ENCODE results near the gene EEF1A2.

EEF1A2 gene

GRCh38 chr20:63486300-63486855, 12.5 kb downstream of the EEF1A2 start:
- Mint-ChIP-seq H3K27ac (no peak overlapping the region), H3K27me3 (ENCODE audit: low read depth) (peaks cover 55% of the 10 kb centered on the region), H3K36me3 (ENCODE audit: low read depth) (peaks cover under 1% of the 10 kb centered on the region), H3K4me1 (peaks cover 5% of the 10 kb centered on the region), H3K9me3 (peaks cover 4% of the 10 kb centered on the region), H3K4me3 (peak overlapping the region in 1 of 3 experiments; percentile 5)
- no peak for TF ChIP-seq CTCF (IDR thresholded peaks at IDR 0.05; ENCODE audit: unreplicated experiment in 3 of 3)

- peaks cover 5% of the 10 kb centered on the region for H3K4me1 Mint-ChIP-seq
- no peak overlapping the region for H3K4me3 Mint-ChIP-seq
- no peak for TF ChIP-seq CTCF (IDR thresholded peaks at IDR 0.05; ENCODE audit: unreplicated experiment in 3 of 3)
- H3K36me3 Mint-ChIP-seq (ENCODE audit: low read depth), result no peaks in the 10 kb centered on the region
- peaks cover 4% of the 10 kb centered on the region for H3K9me3 Mint-ChIP-seq
- no peak overlapping the region for H3K27ac Mint-ChIP-seq
- H3K27me3 Mint-ChIP-seq (ENCODE audit: low read depth), result peaks cover 47% of the 10 kb centered on the region
Measured at GRCh38 chr20:63484651-63485403, 14.1 kb downstream of the EEF1A2 start.

GRCh38 chr20:63484236-63484635, 14.6 kb downstream of the EEF1A2 start:
- Mint-ChIP-seq H3K27me3 (ENCODE audit: low read depth) (peaks cover 46% of the 10 kb centered on the region), H3K27ac (no peak overlapping the region), H3K9me3 (peaks cover 4% of the 10 kb centered on the region), H3K4me3 (no peak overlapping the region), H3K36me3 (ENCODE audit: low read depth) (no peaks in the 10 kb centered on the region), H3K4me1 (peaks cover 5% of the 10 kb centered on the region)
- TF ChIP-seq CTCF (IDR thresholded peaks at IDR 0.05; ENCODE audit: unreplicated experiment in 3 of 3), result no peak

GRCh38 chr20:63483834-63484233, 15.0 kb downstream of the EEF1A2 start:
- no peaks in the 10 kb centered on the region for H3K36me3 Mint-ChIP-seq (ENCODE audit: low read depth)
- no peak overlapping the region for H3K27ac Mint-ChIP-seq
- no peak for TF ChIP-seq CTCF (IDR thresholded peaks at IDR 0.05; ENCODE audit: unreplicated experiment in 3 of 3)
- H3K4me3 Mint-ChIP-seq, result no peak overlapping the region
- peaks cover 4% of the 10 kb centered on the region for H3K9me3 Mint-ChIP-seq
- H3K4me1 Mint-ChIP-seq, result peaks cover 5% of the 10 kb centered on the region
- peaks cover 44% of the 10 kb centered on the region for H3K27me3 Mint-ChIP-seq (ENCODE audit: low read depth)

GRCh38 chr20:63482021-63482587, 16.8 kb downstream of the EEF1A2 start:
- Mint-ChIP-seq H3K4me1 (peaks cover 5% of the 10 kb centered on the region), H3K27me3 (ENCODE audit: low read depth) (peaks cover 54% of the 10 kb centered on the region), H3K36me3 (ENCODE audit: low read depth) (no peaks in the 10 kb centered on the region), H3K4me3 (no peak overlapping the region), H3K9me3 (peaks cover 4% of the 10 kb centered on the region), H3K27ac (no peak overlapping the region)
- no peak for TF ChIP-seq CTCF (IDR thresholded peaks at IDR 0.05; ENCODE audit: unreplicated experiment in 3 of 3)
